Esophagus (tissue), 2 donors: Measurements from ENCODE around the gene HOXC9. TPM values are rescaled to one million over a fixed set of nuclear protein-coding genes. Genes with fewer than 3 reads are reported as not detected.

Experiments
- H3K27ac ChIP-seq, 2 donors: one replicate each; pipeline ENCODE4 v1.5.1; 2013; ENCODE audit warnings: low read depth in 2 of 2, mild to moderate bottlenecking in 2 of 2, inconsistent platforms in 1 of 2, low read length in 1 of 2, moderate library complexity in 1 of 2
- H3K27me3 ChIP-seq, 2 donors: one replicate each; pipeline ENCODE4 v1.6.1; 2013; ENCODE audit warnings: low read length in 2 of 2, control low read depth in 1 of 2, mild to moderate bottlenecking in 1 of 2; ENCODE audit not compliant: insufficient read depth in 2 of 2, control insufficient read depth in 1 of 2
- H3K36me3 ChIP-seq, 2 donors: one replicate each; pipeline ENCODE4 v1.6.1; 2013; ENCODE audit warnings: low read length in 1 of 2; ENCODE audit not compliant: control insufficient read depth in 2 of 2, insufficient read depth in 2 of 2
- H3K4me1 ChIP-seq, 2 donors: one replicate each; pipeline ENCODE4 v1.6.1; 2013; ENCODE audit warnings: low read length in 1 of 2; ENCODE audit not compliant: control insufficient read depth in 2 of 2, insufficient read depth in 2 of 2
- H3K4me3 ChIP-seq, 2 donors: one replicate each; pipeline ENCODE4 v1.5.1; 2013; ENCODE audit warnings: low read length in 2 of 2, mild to moderate bottlenecking in 2 of 2, low read depth in 1 of 2, moderate library complexity in 1 of 2
- H3K9me3 ChIP-seq, 2 donors: one replicate each; pipeline ENCODE4 v1.6.1; 2013; ENCODE audit warnings: mild to moderate bottlenecking in 2 of 2, low read depth in 1 of 2, low read length in 1 of 2, moderate library complexity in 1 of 2; ENCODE audit not compliant: control insufficient read depth in 2 of 2, insufficient read depth in 1 of 2
- WGBS, 2 donors: extraction: QIAGEN DNeasy Blood & Tissue Kit; methylation state at CpG; one replicate each; pipeline ENCODE4 v1.1.7; 2013; 5-methylcytosine and 5-hydroxymethylcytosine counted together
- polyA plus RNA-seq, 2 donors: library from polyadenylated mRNA; stranded (reverse); fragments of 200-250 nt; gene quantifications; one replicate each; pipeline ENCODE4 v1.2.3, GENCODE V29; 2013
- donor health status: healthy with polysubstance abuse.
- donor health status: Bipolar disorder and iron deficiency.

HOXC9 gene
- polyA plus RNA-seq, 2 donors, result 0.20 to 0.51 TPM

GRCh38 chr12:54011665-54012532, 11.9 kb downstream of the HOXC9 start:
- WGBS, 2 donors, result 45 to 53% methylated on average over 14 of the region's 14 CpGs
- H3K4me3 ChIP-seq, result no peak overlapping the region
- no peak overlapping the region for H3K27ac ChIP-seq
- H3K27me3 ChIP-seq, result peaks cover 0 to 30% of the 10 kb centered on the region in 2 donors
- H3K36me3 ChIP-seq, result no peaks in the 10 kb centered on the region
- H3K4me1 ChIP-seq, result peaks cover 0 to 5% of the 10 kb centered on the region in 2 donors
- H3K9me3 ChIP-seq, result no peaks in the 10 kb centered on the region

- Histone ChIP-seq H3K36me3 (no peaks in the 10 kb centered on the region), H3K9me3 (no peaks in the 10 kb centered on the region), H3K27me3 (peaks cover 0 to 26% of the 10 kb centered on the region in 2 donors), H3K4me3 (no peak overlapping the region), H3K27ac (no peak overlapping the region), H3K4me1 (peaks cover 0 to 5% of the 10 kb centered on the region in 2 donors)
- 37 to 47% methylated on average over 6 of the region's 6 CpGs for WGBS, 2 donors
These were observed 12.9 kb downstream of the HOXC9 start for GRCh38 chr12:54012631-54013409.

GRCh38 chr12:54014377-54015017, 14.5 kb downstream of the HOXC9 start:
- 14 to 23% methylated on average over 36 of the region's 36 CpGs for WGBS, 2 donors
- H3K27ac ChIP-seq, result no peak overlapping the region
- H3K9me3 ChIP-seq, result no peaks in the 10 kb centered on the region
- no peak overlapping the region for H3K4me3 ChIP-seq
- no peaks in the 10 kb centered on the region for H3K36me3 ChIP-seq
- peaks cover 3 to 9% of the 10 kb centered on the region in 2 donors for H3K4me1 ChIP-seq
- peaks cover 0 to 23% of the 10 kb centered on the region in 2 donors for H3K27me3 ChIP-seq

- Histone ChIP-seq H3K4me3 (no peak overlapping the region), H3K36me3 (no peaks in the 10 kb centered on the region), H3K4me1 (peaks cover 3 to 9% of the 10 kb centered on the region in 2 donors), H3K27me3 (peaks cover 0 to 16% of the 10 kb centered on the region in 2 donors), H3K27ac (no peak overlapping the region), H3K9me3 (no peaks in the 10 kb centered on the region)
- WGBS, 2 donors, result 19 to 38% methylated on average over 23 of the region's 23 CpGs
These were observed 15.3 kb downstream of the HOXC9 start for GRCh38 chr12:54015018-54015931.

- Histone ChIP-seq H3K4me3 (peak overlapping the region in 1 of 2 donors; percentile 64), H3K27me3 (peaks cover 0 to 9% of the 10 kb centered on the region in 2 donors), H3K27ac (no peak overlapping the region), H3K36me3 (no peaks in the 10 kb centered on the region), H3K4me1 (peaks cover 3 to 9% of the 10 kb centered on the region in 2 donors), H3K9me3 (no peaks in the 10 kb centered on the region)
- 10 to 27% methylated on average over 3 of the region's 3 CpGs for WGBS, 2 donors
These were observed 16.1 kb downstream of the HOXC9 start for GRCh38 chr12:54016051-54016450.

- Histone ChIP-seq H3K4me1 (peaks cover 3 to 9% of the 10 kb centered on the region in 2 donors), H3K27ac (no peak overlapping the region), H3K9me3 (no peaks in the 10 kb centered on the region), H3K27me3 (peaks cover 0 to 9% of the 10 kb centered on the region in 2 donors), H3K4me3 (peak overlapping the region in 1 of 2 donors; percentile 64), H3K36me3 (no peaks in the 10 kb centered on the region)
- WGBS, 2 donors, result 6 to 7% methylated on average over 25 of the region's 25 CpGs
These were observed 16.6 kb downstream of the HOXC9 start for GRCh38 chr12:54016478-54016964.

- H3K27ac ChIP-seq, result peak overlapping the region in 1 of 2 donors; percentile 21
- no peaks in the 10 kb centered on the region for H3K9me3 ChIP-seq
- H3K4me3 ChIP-seq, result peak overlapping the region; percentile 51 to 64
- 4 to 5% methylated on average over 23 to 24 of the region's 24 CpGs for WGBS, 2 donors
- H3K27me3 ChIP-seq, result peaks cover 0 to 9% of the 10 kb centered on the region in 2 donors
- no peaks in the 10 kb centered on the region for H3K36me3 ChIP-seq
- peaks cover 3 to 9% of the 10 kb centered on the region in 2 donors for H3K4me1 ChIP-seq
These were observed 17.2 kb downstream of the HOXC9 start for GRCh38 chr12:54017027-54017788.

- Histone ChIP-seq H3K27ac (peak overlapping the region; percentile 21 to 27), H3K4me1 (peaks cover 3 to 9% of the 10 kb centered on the region in 2 donors), H3K36me3 (no peaks in the 10 kb centered on the region), H3K4me3 (peak overlapping the region; percentile 51 to 64), H3K27me3 (peaks cover 0 to 5% of the 10 kb centered on the region in 2 donors), H3K9me3 (no peaks in the 10 kb centered on the region)
- 6 to 9% methylated on average over 31 to 34 of the region's 34 CpGs for WGBS, 2 donors
These were observed 18.0 kb downstream of the HOXC9 start for GRCh38 chr12:54017878-54018467.
